Measurements from ENCODE around the gene PPP2R2C.

PPP2R2C gene

GRCh38 chr4:6291784-6292297, 180.6 kb downstream of the PPP2R2C start:
- no peak for DNase-seq (ENCODE audit: low read depth, low spot score)

DNA sequence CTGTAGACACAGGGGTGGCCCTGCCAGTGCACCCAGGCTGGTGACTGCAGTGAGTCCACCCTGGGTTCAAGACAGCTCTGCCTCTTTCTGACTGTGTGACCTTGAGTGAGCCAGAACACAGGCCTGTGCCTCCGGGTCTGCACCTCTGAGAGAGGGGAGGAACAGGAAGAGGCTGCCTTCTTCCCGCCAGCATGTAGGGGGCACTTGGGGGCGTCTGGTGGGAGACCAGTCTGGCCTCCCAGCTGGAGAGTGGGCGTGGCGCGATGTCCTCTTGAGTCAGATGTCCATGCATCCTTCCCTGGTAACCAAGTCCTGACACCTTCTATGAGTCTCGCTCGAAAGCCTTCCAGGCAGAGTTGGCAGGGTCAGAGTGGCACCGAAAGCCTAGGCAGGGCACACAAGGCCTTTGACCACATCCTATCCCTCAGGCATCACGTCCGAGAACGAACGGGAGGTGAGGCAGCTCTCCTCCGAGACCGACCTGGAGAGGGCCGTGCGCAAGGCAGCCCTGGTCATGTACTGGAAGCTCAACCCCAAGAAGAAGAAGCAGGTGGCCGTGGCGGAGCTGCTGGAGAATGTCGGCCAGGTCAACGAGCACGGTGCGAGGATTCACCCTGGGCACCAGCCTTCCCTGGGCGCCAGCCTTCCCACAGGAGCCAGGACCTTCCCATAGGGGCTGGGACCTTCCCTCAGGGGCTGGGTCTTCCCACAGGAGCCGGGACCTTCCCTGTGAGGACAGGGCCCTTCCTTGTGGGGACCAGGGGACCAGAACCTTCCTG, 181.5 kb downstream of the PPP2R2C start:
- DNase-seq (ENCODE audit: low read depth, low spot score), result no peak

DNA sequence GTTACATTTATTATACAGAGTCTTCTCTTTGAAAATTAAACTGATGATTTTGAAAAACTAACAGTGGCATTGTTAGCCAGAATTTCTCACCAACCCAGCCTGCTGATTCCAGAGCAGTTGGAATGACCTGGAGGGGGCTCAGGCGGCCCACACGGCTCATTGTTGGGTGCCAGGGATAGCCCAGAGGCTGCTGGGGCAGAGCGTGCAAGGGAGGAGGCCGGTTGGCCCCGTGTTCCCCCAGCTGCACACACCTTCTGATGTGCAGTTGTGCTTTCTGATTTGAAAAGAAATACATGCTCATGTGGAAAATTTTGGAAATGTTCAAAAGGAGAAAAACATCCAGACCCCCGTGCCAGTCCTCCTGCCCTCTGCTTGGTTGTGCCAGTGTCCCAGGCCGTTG, 182.2 kb downstream of the PPP2R2C start:
- DNase-seq (ENCODE audit: low read depth, low spot score), result no peak

- no peak for DNase-seq (ENCODE audit: low read depth, low spot score)
These were observed 183.5 kb downstream of the PPP2R2C start for GRCh38 chr4:6288871-6289270.

- DNase-seq (ENCODE audit: low read depth, low spot score), result no peak
These were observed 184.1 kb downstream of the PPP2R2C start for GRCh38 chr4:6288342-6288741.

- DNase-seq (ENCODE audit: low read depth, low spot score), result no peak
These were observed 185.2 kb downstream of the PPP2R2C start for GRCh38 chr4:6287017-6287788.

DNA sequence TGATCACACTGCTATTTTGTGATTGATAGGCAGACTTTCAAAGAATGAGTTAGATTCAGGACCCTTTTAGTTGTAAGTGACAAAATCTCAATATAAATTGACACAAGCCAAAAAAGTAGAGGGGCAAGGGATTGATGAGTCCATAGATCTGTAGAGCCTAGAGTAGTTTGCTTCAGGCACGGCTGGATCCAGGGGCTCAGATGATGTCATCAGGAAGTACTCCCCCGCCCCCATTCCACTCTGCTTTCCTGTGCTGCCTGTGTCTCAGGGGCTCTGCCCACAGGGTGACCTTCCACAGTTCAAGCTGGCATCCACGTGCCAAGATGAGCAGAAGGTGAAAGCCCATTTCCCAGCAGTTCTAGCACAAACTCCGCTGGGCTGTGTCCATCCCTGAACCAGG, 189.1 kb downstream of the PPP2R2C start:
- no peak for DNase-seq (ENCODE audit: low read depth, low spot score)

GRCh38 chr4:6282314-6282771, 190.1 kb downstream of the PPP2R2C start:
- no peak for DNase-seq (ENCODE audit: low read depth, low spot score)

GRCh38 chr4:6281436-6282313, 190.7 kb downstream of the PPP2R2C start:
- no peak for DNase-seq (ENCODE audit: low read depth, low spot score)

GRCh38 chr4:6280365-6280996, 191.9 kb downstream of the PPP2R2C start:
- DNase-seq (ENCODE audit: low read depth, low spot score), result no peak

DNA sequence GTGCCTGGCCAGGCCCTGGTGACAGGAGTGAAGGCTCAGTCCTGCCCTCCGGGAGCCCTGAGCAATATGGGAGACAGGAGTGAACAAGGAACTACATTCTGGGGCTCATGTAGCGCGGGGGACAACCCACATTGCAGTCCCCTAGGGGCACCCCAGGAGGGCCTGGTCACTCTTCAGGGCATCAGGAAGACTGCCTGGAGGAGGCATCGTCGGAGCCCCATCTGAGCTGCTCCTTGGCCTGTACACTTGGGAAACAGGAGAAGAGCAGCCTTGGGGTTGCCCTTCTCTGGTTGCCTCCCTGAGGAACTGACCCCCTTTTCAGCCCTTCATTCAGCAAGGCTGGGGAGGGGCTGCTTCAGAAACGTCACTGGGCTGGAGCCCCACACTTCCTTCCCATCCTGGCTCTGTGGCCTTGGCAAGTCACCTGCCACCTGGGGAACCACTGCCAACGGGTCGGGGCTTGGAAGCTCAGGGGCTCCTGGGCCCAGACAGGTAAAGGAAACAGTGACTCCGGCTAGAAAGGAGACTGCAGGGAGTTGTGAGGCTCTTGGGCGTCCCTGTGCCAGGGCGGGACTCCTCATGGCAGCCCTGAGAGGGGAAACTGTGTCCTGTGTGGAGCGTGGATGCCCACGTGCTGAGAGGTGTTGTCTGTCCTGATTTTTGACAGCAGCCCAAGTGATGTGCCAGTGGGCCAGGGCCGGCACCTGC, 192.7 kb downstream of the PPP2R2C start:
- DNase-seq (ENCODE audit: low read depth, low spot score), result no peak

DNA sequence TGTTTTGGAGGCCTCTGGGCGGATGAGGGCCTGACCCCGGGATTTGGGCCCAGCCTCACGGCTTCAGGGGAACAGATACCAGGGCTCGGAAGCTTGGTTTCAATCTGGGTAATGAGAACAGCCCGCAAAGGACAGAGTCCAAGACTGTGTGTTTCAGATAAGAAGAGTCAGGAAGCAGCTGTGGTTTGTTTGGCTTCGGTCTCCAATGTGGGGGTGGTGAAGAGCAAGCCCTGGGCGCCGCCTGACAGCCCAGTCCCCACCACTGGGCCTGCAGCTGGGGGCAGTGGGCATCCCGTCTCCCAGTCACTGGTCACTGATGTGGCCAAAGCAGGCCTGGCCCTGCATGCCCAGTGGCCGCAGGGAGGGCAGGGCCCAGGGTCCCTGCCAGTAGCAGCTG, 193.6 kb downstream of the PPP2R2C start:
- no peak for DNase-seq (ENCODE audit: low read depth, low spot score)

- no peak for DNase-seq (ENCODE audit: low read depth, low spot score)
These were observed 194.2 kb downstream of the PPP2R2C start for GRCh38 chr4:6277935-6278800.

DNA sequence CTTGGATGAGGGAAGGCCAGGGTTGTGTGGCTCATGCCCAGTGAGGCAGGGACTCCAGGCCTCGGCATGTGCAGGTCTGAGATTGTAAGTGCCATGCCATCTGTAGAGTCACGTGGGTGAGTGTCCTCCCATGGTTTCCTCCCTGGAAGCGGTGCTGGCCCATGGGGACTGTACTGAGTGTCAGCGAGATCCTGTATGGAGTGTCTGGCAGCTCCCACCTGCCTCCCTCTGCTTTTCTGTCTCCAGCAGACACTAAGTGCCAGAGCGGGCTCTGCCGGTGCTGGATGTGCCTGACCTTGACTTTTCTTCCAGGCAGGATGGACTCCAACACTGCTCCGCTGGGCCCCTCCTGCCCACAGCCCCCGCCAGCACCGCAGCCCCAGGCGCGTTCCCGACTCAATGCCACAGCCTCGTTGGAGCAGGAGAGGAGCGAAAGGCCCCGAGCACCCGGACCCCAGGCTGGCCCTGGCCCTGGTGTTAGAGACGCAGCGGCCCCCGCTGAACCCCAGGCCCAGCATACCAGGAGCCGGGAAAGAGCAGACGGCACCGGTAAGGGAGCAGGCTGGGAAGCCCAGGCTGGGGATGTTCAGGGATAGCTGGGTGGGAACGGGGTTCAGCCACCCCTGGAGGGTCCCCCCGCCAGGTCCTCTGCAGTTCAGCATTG, 195.1 kb downstream of the PPP2R2C start:
- no peak for DNase-seq (ENCODE audit: low read depth, low spot score)

GRCh38 chr4:6275898-6276806, 196.3 kb downstream of the PPP2R2C start:
- DNase-seq (ENCODE audit: low read depth, low spot score), result no peak

DNA sequence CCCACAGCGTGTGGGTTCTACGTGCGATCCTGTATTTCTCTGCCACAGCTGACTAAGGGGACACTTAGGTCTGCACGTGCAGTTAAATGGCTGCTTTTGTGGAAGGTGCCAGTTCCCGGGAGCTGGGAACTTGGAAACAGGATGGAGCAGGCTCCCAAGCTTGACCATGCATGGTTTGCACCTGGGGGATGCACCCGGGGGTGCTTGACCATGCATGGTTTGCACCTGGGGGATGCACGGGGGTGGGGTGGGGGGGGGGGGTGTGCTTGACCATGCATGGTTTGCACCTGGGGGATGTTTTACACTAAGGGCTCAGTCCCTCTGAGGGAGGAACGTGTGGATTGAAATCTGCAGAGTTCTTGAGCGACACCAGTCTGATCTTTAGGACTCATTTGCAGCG, 197.1 kb downstream of the PPP2R2C start:
- DNase-seq (ENCODE audit: low read depth, low spot score), result no peak

GRCh38 chr4:6273661-6273990, 198.8 kb downstream of the PPP2R2C start:
- DNase-seq (ENCODE audit: low read depth, low spot score), result no peak

All from smooth muscle cell of the brain vasculature (primary cell).